ENCODE results near the gene GRB10.

GRB10 gene

GRCh38 chr7:50771120-50772002 lies 11.3 kb downstream of the GRB10 start:
- no peaks in the 10 kb centered on the region for H3K36me3 ChIP-seq (replicated peaks; ENCODE audit: low read depth, low read length)
- TF ChIP-seq EZH2phosphoT487 (IDR thresholded peaks at IDR 0.05; ENCODE audit: low read depth) (no peak), CTCF (IDR thresholded peaks at IDR 0.05; ENCODE audit: low read depth, low read length) (no peak)
- no peaks in the 10 kb centered on the region for H3K4me1 ChIP-seq (ENCODE audit: low read length)
- no peak overlapping the region for H3K9ac ChIP-seq (ENCODE audit: low read length)
- no peaks in the 10 kb centered on the region for H4K20me1 ChIP-seq (ENCODE audit: insufficient read depth, low read length)
- no peak overlapping the region for H3K4me3 ChIP-seq (ENCODE audit: low read length)
- no peaks in the 10 kb centered on the region for H3K79me2 ChIP-seq (ENCODE audit: low read length)
- H3K27ac ChIP-seq (ENCODE audit: low read length): no peak overlapping the region
- H2AFZ ChIP-seq (ENCODE audit: low read depth, low read length): no peak overlapping the region
- H3K9me3 ChIP-seq (ENCODE audit: insufficient read depth, low read length): no peaks in the 10 kb centered on the region
- no peak overlapping the region for H3K4me2 ChIP-seq (ENCODE audit: low read length)
- no peaks in the 10 kb centered on the region; the same call in 1 of the 2 replicates for H3K27me3 ChIP-seq (ENCODE audit: low read depth, low read length)

GRCh38 chr7:50768485-50769474 lies 13.9 kb downstream of the GRB10 start:
- Histone ChIP-seq H3K36me3 (replicated peaks; ENCODE audit: low read depth, low read length) (no peaks in the 10 kb centered on the region), H3K79me2 (ENCODE audit: low read length) (no peaks in the 10 kb centered on the region), H3K4me1 (ENCODE audit: low read length) (no peaks in the 10 kb centered on the region), H3K4me3 (ENCODE audit: low read length) (no peak overlapping the region), H3K9ac (ENCODE audit: low read length) (no peak overlapping the region), H3K27me3 (ENCODE audit: low read depth, low read length) (no peaks in the 10 kb centered on the region; the same call in 1 of the 2 replicates), H3K4me2 (ENCODE audit: low read length) (no peak overlapping the region), H4K20me1 (ENCODE audit: insufficient read depth, low read length) (no peaks in the 10 kb centered on the region), H3K27ac (ENCODE audit: low read length) (no peak overlapping the region), H2AFZ (ENCODE audit: low read depth, low read length) (no peak overlapping the region), H3K9me3 (ENCODE audit: insufficient read depth, low read length) (no peaks in the 10 kb centered on the region)
- TF ChIP-seq CTCF (IDR thresholded peaks at IDR 0.05; ENCODE audit: low read depth, low read length) (no peak), EZH2phosphoT487 (IDR thresholded peaks at IDR 0.05; ENCODE audit: low read depth) (no peak)

- H3K4me1 ChIP-seq (ENCODE audit: low read length): no peaks in the 10 kb centered on the region
- no peak overlapping the region for H3K4me2 ChIP-seq (ENCODE audit: low read length)
- no peaks in the 10 kb centered on the region for H4K20me1 ChIP-seq (ENCODE audit: insufficient read depth, low read length)
- no peak overlapping the region for H2AFZ ChIP-seq (ENCODE audit: low read depth, low read length)
- H3K9ac ChIP-seq (ENCODE audit: low read length): no peak overlapping the region
- no peaks in the 10 kb centered on the region; the same call in 1 of the 2 replicates for H3K27me3 ChIP-seq (ENCODE audit: low read depth, low read length)
- no peak overlapping the region for H3K27ac ChIP-seq (ENCODE audit: low read length)
- TF ChIP-seq EZH2phosphoT487 (IDR thresholded peaks at IDR 0.05; ENCODE audit: low read depth) (no peak), CTCF (IDR thresholded peaks at IDR 0.05; ENCODE audit: low read depth, low read length) (no peak)
- no peaks in the 10 kb centered on the region for H3K36me3 ChIP-seq (replicated peaks; ENCODE audit: low read depth, low read length)
- H3K79me2 ChIP-seq (ENCODE audit: low read length): no peaks in the 10 kb centered on the region
- no peaks in the 10 kb centered on the region for H3K9me3 ChIP-seq (ENCODE audit: insufficient read depth, low read length)
- no peak overlapping the region for H3K4me3 ChIP-seq (ENCODE audit: low read length)
These were observed 15.9 kb downstream of the GRB10 start for GRCh38 chr7:50766849-50767207.
